H1 (cell line): ENCODE measurements around the gene SLC18A3. TPM values are rescaled to one million over a fixed set of nuclear protein-coding genes. Genes with fewer than 3 reads are reported as not detected.

Experiments
- CTCF ChIA-PET: fragments of 300-600 bp; sonication (Branson Sonifier 250); formaldehyde crosslinking; loops from one replicate; lab custom pipeline; 2021; ENCODE audit not compliant: partially characterized antibody; lab: Charles Lee
- POLR2A ChIA-PET: fragments of 300-600 bp; sonication (Branson Sonifier 250); formaldehyde crosslinking; loops from one replicate; lab custom pipeline; 2021; ENCODE audit warnings: inconsistent platforms; ENCODE audit not compliant: partially characterized antibody; lab: Charles Lee
- DNase-seq, 2 experiments: peaks; one replicate each; pipeline versions ENCODE4 v3.0.0 to v3.0.0-alpha.2; 2010 to 2022; ENCODE audit warnings: low spot score in 2 of 2, low read depth in 1 of 2, mixed read lengths in 1 of 2
- FAIRE-seq: peaks from 2 replicates; lab custom pipeline; 2011; peaks lifted over from hg19 to GRCh38; lab: Jason Lieb, UNC
- H2AFZ ChIP-seq: 2 replicates; pipeline ENCODE4 v1.8.1; 2012; ENCODE audit warnings: low read length, inconsistent platforms
- H2AK5ac ChIP-seq: 2 replicates; pipeline ENCODE4 v1.6.1; 2013; ENCODE audit warnings: low read depth, low read length
- H2BK120ac ChIP-seq: replicated peaks from 2 replicates; pipeline ENCODE3; 2013; ENCODE audit warnings: low read depth, low read length, inconsistent platforms
- H2BK12ac ChIP-seq: 2 replicates; pipeline ENCODE4 v1.6.1; 2013; ENCODE audit warnings: low read depth, low read length
- H2BK15ac ChIP-seq: 2 replicates; pipeline ENCODE4 v1.6.1; 2013; ENCODE audit warnings: low read length
- H2BK20ac ChIP-seq: 2 replicates; pipeline ENCODE4 v1.6.1; 2013; ENCODE audit warnings: low read length
- H2BK5ac ChIP-seq: 2 replicates; pipeline ENCODE4 v1.6.1; 2013; ENCODE audit warnings: low read depth, low read length
- H3K14ac ChIP-seq: 2 replicates; pipeline ENCODE4 v1.6.1; 2013; ENCODE audit warnings: inconsistent platforms; ENCODE audit not compliant: insufficient read length
- H3K18ac ChIP-seq: 2 replicates; pipeline ENCODE4 v1.6.1; 2013; ENCODE audit warnings: low read length; ENCODE audit errors: extremely low read depth
- H3K23ac ChIP-seq: 2 replicates; pipeline ENCODE4 v1.6.1; 2013; ENCODE audit warnings: inconsistent platforms; ENCODE audit not compliant: insufficient read length
- H3K23me2 ChIP-seq: 2 replicates; pipeline ENCODE4 v1.6.1; 2013; ENCODE audit warnings: low read depth, low read length
- H3K27ac ChIP-seq: 2 replicates; pipeline ENCODE4 v1.6.1; 2011; ENCODE audit warnings: low read depth, low read length, inconsistent platforms
- H3K27me3 ChIP-seq, 4 experiments: replicated peaks in 1 of 4; 1 replicate in 1 of 4; 2 replicates in 3 of 4; pipeline versions ENCODE4 v1.6.1 to v1.8.1; 2011 to 2013; ENCODE audit warnings: low read length in 3 of 4, mild to moderate bottlenecking in 3 of 4, inconsistent platforms in 2 of 4, mixed read lengths in 2 of 4, moderate library complexity in 1 of 4; ENCODE audit not compliant: control insufficient read depth in 3 of 4, insufficient read depth in 3 of 4; ENCODE audit errors: extremely low read depth in 1 of 4
- H3K36me3 ChIP-seq, 4 experiments: 2 replicates each; pipeline versions ENCODE4 v1.6.1 to v1.8.1; 2011 to 2013; ENCODE audit warnings: mild to moderate bottlenecking in 4 of 4, low read length in 3 of 4, moderate library complexity in 2 of 4, control low read depth in 1 of 4, inconsistent platforms in 1 of 4; ENCODE audit not compliant: insufficient read depth in 4 of 4, control insufficient read depth in 2 of 4
- H3K4ac ChIP-seq: replicated peaks from 2 replicates; pipeline ENCODE3; 2013; ENCODE audit warnings: low read length, low read depth, mixed read lengths, inconsistent platforms; ENCODE audit not compliant: insufficient read length
- H3K4me1 ChIP-seq, 4 experiments: replicated peaks in 1 of 4; 1 replicate in 1 of 4; 2 replicates in 3 of 4; pipeline versions ENCODE4 v1.6.1 to v1.8.1; 2011 to 2013; ENCODE audit warnings: low read length in 3 of 4, inconsistent platforms in 2 of 4, mixed read lengths in 1 of 4; ENCODE audit not compliant: insufficient read depth in 4 of 4, control insufficient read depth in 3 of 4
- H3K4me2 ChIP-seq, 2 experiments: 2 replicates each; pipeline versions ENCODE4 v1.6.1 to v1.8.1; 2011 to 2013; ENCODE audit warnings: low read depth in 2 of 2, low read length in 2 of 2, control low read depth in 1 of 2, inconsistent platforms in 1 of 2, mild to moderate bottlenecking in 1 of 2; ENCODE audit not compliant: insufficient read depth in 1 of 2
- H3K4me3 ChIP-seq, 4 experiments: fragments of 200-600, 300-600 bp in 1 of 4; sonication (generic), shearing (Covaris generic), sonication (Bioruptor Twin) in 1 of 4; 2 replicates each; pipeline versions ENCODE4 v1.5.1 to v1.8.1; 2011 to 2016; ENCODE audit warnings: low read length in 4 of 4, low read depth in 3 of 4, control low read depth in 2 of 4, inconsistent platforms in 2 of 4, mild to moderate bottlenecking in 2 of 4, mixed read lengths in 1 of 4, moderate library complexity in 1 of 4; ENCODE audit not compliant: insufficient read depth in 2 of 4; ENCODE audit errors: extremely low read depth in 1 of 4
- H3K56ac ChIP-seq: replicated peaks from 2 replicates; pipeline ENCODE3; 2013; ENCODE audit warnings: low read depth, mild to moderate bottlenecking, mixed read lengths, low read length, inconsistent platforms; ENCODE audit not compliant: insufficient read length
- H3K79me1 ChIP-seq: 2 replicates; pipeline ENCODE4 v1.6.1; 2013; ENCODE audit warnings: low read depth, low read length, control low read depth
- H3K79me2 ChIP-seq, 2 experiments: 2 replicates each; pipeline versions ENCODE4 v1.6.1 to v1.8.1; 2012 to 2013; ENCODE audit warnings: low read length in 2 of 2, mild to moderate bottlenecking in 2 of 2, inconsistent platforms in 1 of 2; ENCODE audit not compliant: insufficient read depth in 2 of 2, control insufficient read depth in 1 of 2
- H3K9ac ChIP-seq, 4 experiments: replicated peaks in 1 of 4; 1 replicate in 1 of 4; 2 replicates in 3 of 4; pipeline versions ENCODE4 v1.6.1 to v1.8.1; 2011 to 2013; ENCODE audit warnings: low read depth in 3 of 4, low read length in 3 of 4, control low read depth in 2 of 4, mild to moderate bottlenecking in 2 of 4, moderate library complexity in 2 of 4, inconsistent platforms in 1 of 4; ENCODE audit errors: extremely low read depth in 1 of 4
- H3K9me3 ChIP-seq, 2 experiments: 2 replicates each; pipeline versions ENCODE4 v1.6.1 to v1.8.1; 2012 to 2013; ENCODE audit warnings: mild to moderate bottlenecking in 2 of 2, moderate library complexity in 2 of 2, control low read depth in 1 of 2, inconsistent platforms in 1 of 2, low read depth in 1 of 2, low read length in 1 of 2, mixed read lengths in 1 of 2; ENCODE audit not compliant: insufficient read depth in 2 of 2
- H4K20me1 ChIP-seq, 2 experiments: replicated peaks in 1 of 2; 2 replicates each; pipeline versions ENCODE3 to v1.8.1; 2011 to 2013; ENCODE audit warnings: inconsistent platforms in 2 of 2, low read length in 2 of 2, mild to moderate bottlenecking in 1 of 2; ENCODE audit not compliant: insufficient read depth in 2 of 2, control insufficient read depth in 1 of 2
- H4K5ac ChIP-seq: 2 replicates; pipeline ENCODE4 v1.6.1; 2013; ENCODE audit warnings: low read length, low read depth, mixed read lengths, inconsistent platforms; ENCODE audit not compliant: insufficient read length
- H4K8ac ChIP-seq: 2 replicates; pipeline ENCODE4 v1.8.0; 2013; ENCODE audit warnings: mild to moderate bottlenecking, moderate library complexity, low read length, inconsistent platforms; ENCODE audit not compliant: insufficient read depth; ENCODE audit errors: extremely low read depth
- H4K91ac ChIP-seq: replicated peaks from 2 replicates; pipeline ENCODE3; 2013; ENCODE audit warnings: low read length, mixed read lengths, inconsistent platforms; ENCODE audit not compliant: insufficient read length
- ASH2L ChIP-seq: fragments of 200-600, 300-600 bp; sonication (generic); IDR thresholded peaks from one replicate; pipeline ENCODE4 v1.7.1; 2017; ENCODE audit warnings: low read length
- KDM1A ChIP-seq: fragments of 200-600, 300-600 bp; sonication (generic); IDR thresholded peaks from 2 replicates; pipeline ENCODE4 v1.7.1; 2016; ENCODE audit warnings: mild to moderate bottlenecking, low read length, borderline replicate concordance
- KDM5A ChIP-seq: fragments of 200-600 bp; IDR thresholded peaks from 2 replicates; pipeline ENCODE4 v1.7.1; 2012; ENCODE audit warnings: mild to moderate bottlenecking, low read length, inconsistent platforms, mixed read lengths
- RBBP5 ChIP-seq: IDR thresholded peaks from 2 replicates; pipeline ENCODE4 v1.7.1; 2012; ENCODE audit warnings: low read depth, mild to moderate bottlenecking, inconsistent platforms, low read length, moderate library complexity, borderline replicate concordance
- YY1 ChIP-seq: IDR thresholded peaks from 2 replicates; pipeline ENCODE4 v1.6.1; 2011; ENCODE audit warnings: low read depth, mild to moderate bottlenecking, low read length
- WGBS, 2 experiments: shearing (Covaris generic) in 1 of 2; methylation state at CpG; one replicate each; pipeline versions ENCODE4 v1.1.6 to v1.1.7; 2013 to 2015; ENCODE audit warnings: low lambda C conversion rate in 2 of 2, mixed read lengths in 2 of 2, inconsistent platforms in 1 of 2, low coverage in 1 of 2, missing lambda C conversion rate in 1 of 2; ENCODE audit not compliant: insufficient replicate concordance in 2 of 2, insufficient coverage in 1 of 2, insufficient read length in 1 of 2; ENCODE audit errors: extremely low coverage in 1 of 2, missing lambda C conversion rate in 1 of 2; 5-methylcytosine and 5-hydroxymethylcytosine counted together
- polyA plus RNA-seq, 7 experiments: library from polyadenylated mRNA; depleted of rRNA in 3 of 7; stranded (reverse) in 5 of 7; unstranded in 2 of 7; fragments of >200 nt in 5 of 7; fragments of 200-250 nt in 2 of 7; gene quantifications; 1 replicate in 5 of 7; 2 replicates in 1 of 7; 4 replicates in 1 of 7; pipeline versions ENCODE4 v1.2.1 to v1.2.3, GENCODE V29; 2011 to 2013; ENCODE audit warnings: missing spikeins in 2 of 7, mixed read lengths in 2 of 7
- total RNA-seq: library from RNA; stranded (reverse); fragmentation: NEBNext Ultra II Directional; extraction: Animal tissue kit (Norgen Biotek cat#: 25700); gene quantifications from 2 replicates; pipeline ENCODE4 v1.2.1, GENCODE V29; 2021

Gene SLC18A3
- total and polyA plus RNA-seq, 2 of the 8 experiments (the other 6 are each of a cell fraction or from before 2014, with no cell fraction given) = 0.17 TPM; not detected in 1

- POLR2A ChIA-PET = interaction anchor here (1.9 kb wide), 1 partner anchor 9 kb away, joined by 5 read pairs; no protein-coding TSS in a partner anchor
- peak in 1 of 2 experiments; percentile 23 for DNase-seq
- CTCF ChIA-PET = interaction anchor here (1.0 to 6.3 kb wide), 4 partner anchors 10 to 163 kb away, joined by 3 to 30 read pairs (median 14); no protein-coding TSS in a partner anchor
Measured at GRCh38 chr10:49605216-49605938, 4.7 kb upstream of the SLC18A3 start.

More at GRCh38 chr10:49605216-49605938, 4.7 kb upstream of the SLC18A3 start:
- Histone ChIP-seq H3K23me2 (peaks cover 6% of the 10 kb centered on the region; the same call in 1 of the 2 replicates), H3K9me3 (no peaks in the 10 kb centered on the region), H3K4me3 (no peak overlapping the region), H3K4me1 (peaks cover 0 to 12% (median 5%) of the 10 kb centered on the region in 4 experiments; a peak in 5 of 7 replicates), H2BK5ac (no peak overlapping the region), H3K14ac (no peak overlapping the region), H3K4me2 (no peak overlapping the region), H4K5ac (no peak overlapping the region), H3K27ac (no peak overlapping the region), H3K23ac (no peak overlapping the region), H4K91ac (no peak overlapping the region), H3K36me3 (no peaks in the 10 kb centered on the region), H2BK20ac (no peak overlapping the region), H3K27me3 (peaks cover 35 to 52% (median 47%) of the 10 kb centered on the region in 4 experiments), H4K20me1 (peaks cover 0 to 17% of the 10 kb centered on the region in 2 experiments), H3K4ac (no peak overlapping the region), H3K79me2 (no peaks in the 10 kb centered on the region), H3K9ac (no peak overlapping the region), H4K8ac (no peak overlapping the region), H2AK5ac (no peak overlapping the region), H2BK12ac (no peak overlapping the region), H3K18ac (no peak overlapping the region), H3K56ac (no peak overlapping the region), H2BK120ac (no peak overlapping the region), H3K79me1 (no peaks in the 10 kb centered on the region), H2BK15ac (no peak overlapping the region), H2AFZ (no peak overlapping the region)
- no peak for FAIRE-seq
- TF ChIP-seq ASH2L (no peak), YY1 (no peak), KDM1A (no peak), KDM5A (no peak), RBBP5 (no peak)
- WGBS, 2 experiments = 86% methylated on average over 6 of the region's 6 CpGs; no CpG with 5 or more reads in 1 of the 2 experiments
